Activated T-cell treated with anti-CD3 and anti-CD28 coated beads, Interleukin-2, amount 50 U/mL, for 72 hours (primary cell): ENCODE results near the gene ADISSP. TPM values are rescaled to one million over a fixed set of nuclear protein-coding genes. Genes with fewer than 3 reads are reported as not detected.
A peak's percentile ranks its signal among the peaks of the same experiment; 100 is the strongest.

Source experiments
- ATAC-seq, 2 donors: fragments of 150-1000 bp; cut with Tn5 transposase; replicated peaks in 1 of 2; 2 replicates each; pipeline ENCODE4 v1.10.0; 2021; ENCODE audit warnings: moderate library complexity in 2 of 2, mild to moderate bottlenecking in 1 of 2
- DNase-seq, 2 donors: peaks; one replicate each; pipeline ENCODE4 v3.0.0; 2021 to 2022; ENCODE audit warnings: mixed read lengths in 1 of 2
- H3K27ac Mint-ChIP-seq: one replicate; pipeline ENCODE4 v1.8.0; 2022; ENCODE audit warnings: mild to moderate bottlenecking, moderate library complexity, mixed read lengths
- H3K27me3 Mint-ChIP-seq: one replicate; pipeline ENCODE4 v1.8.0; 2022; ENCODE audit warnings: low read depth, mixed read lengths
- H3K36me3 Mint-ChIP-seq, 2 donors: one replicate each; pipeline ENCODE4 v1.8.0; 2022; ENCODE audit warnings: mixed read lengths in 2 of 2, mild to moderate bottlenecking in 1 of 2; ENCODE audit not compliant: insufficient read depth in 2 of 2
- H3K4me1 Mint-ChIP-seq: one replicate; pipeline ENCODE4 v1.8.0; 2022; ENCODE audit warnings: low read depth, mixed read lengths
- H3K4me3 Mint-ChIP-seq, 2 donors: one replicate each; pipeline ENCODE4 v1.8.0; 2022; ENCODE audit warnings: mild to moderate bottlenecking in 2 of 2, mixed read lengths in 2 of 2, moderate library complexity in 2 of 2
- H3K9me3 Mint-ChIP-seq, 2 donors: one replicate each; pipeline ENCODE4 v1.8.0; 2022; ENCODE audit warnings: mixed read lengths in 2 of 2
- total RNA-seq, 2 donors: library from RNA; stranded (reverse); gene quantifications; one replicate each; pipeline ENCODE4 v1.2.3, GENCODE V29; 2022

Gene ADISSP
- total RNA-seq, 2 donors from 2014 or later = 26.3 to 35.8 TPM

GRCh38 chr20:3714092-3714491 lies 53.5 kb downstream of the ADISSP start:
- no peaks in the 10 kb centered on the region for H3K9me3 Mint-ChIP-seq
- no peak overlapping the region for H3K4me3 Mint-ChIP-seq
- DNase-seq = no peak
- no peaks in the 10 kb centered on the region for H3K36me3 Mint-ChIP-seq
- H3K27ac Mint-ChIP-seq = no peak overlapping the region
- H3K4me1 Mint-ChIP-seq = no peaks in the 10 kb centered on the region
- ATAC-seq = no peak
- peaks cover 15% of the 10 kb centered on the region for H3K27me3 Mint-ChIP-seq

- Mint-ChIP-seq H3K36me3 (no peaks in the 10 kb centered on the region), H3K27ac (no peak within 1 kb of the TSS), H3K9me3 (no peaks in the 10 kb centered on the region), H3K4me1 (no peaks in the 10 kb centered on the region), H3K4me3 (no peak within 1 kb of the TSS), H3K27me3 (peaks cover 8% of the 10 kb centered on the region)
- ATAC-seq (no peak), DNase-seq (no peak)
These were observed 55.2 kb downstream of the ADISSP start, which contains the start of gene SIGLEC1 for GRCh38 chr20:3712279-3712873. Gene SIGLEC1 (minus strand): TSS chr20:3712600. CDS start chr20:3707128, 5,472 bp downstream.

GRCh38 chr20:3711484-3711941 lies 56.0 kb downstream of the ADISSP start:
- ATAC-seq (no peak), DNase-seq (no peak)
- H3K4me1 Mint-ChIP-seq = no peaks in the 10 kb centered on the region
- no peaks in the 10 kb centered on the region for H3K36me3 Mint-ChIP-seq
- H3K9me3 Mint-ChIP-seq = no peaks in the 10 kb centered on the region
- H3K4me3 Mint-ChIP-seq = no peak overlapping the region
- H3K27ac Mint-ChIP-seq = no peak overlapping the region
- H3K27me3 Mint-ChIP-seq = peaks cover 8% of the 10 kb centered on the region

GRCh38 chr20:3710703-3711483 lies 56.7 kb downstream of the ADISSP start:
- peak; percentile 74 to 84 for DNase-seq

GRCh38 chr20:3710011-3710466 lies 57.5 kb downstream of the ADISSP start:
- DNase-seq (no peak), ATAC-seq (no peak)
- no peaks in the 10 kb centered on the region for H3K36me3 Mint-ChIP-seq
- H3K27me3 Mint-ChIP-seq = peaks cover 8% of the 10 kb centered on the region
- H3K4me3 Mint-ChIP-seq = no peak overlapping the region
- no peaks in the 10 kb centered on the region for H3K9me3 Mint-ChIP-seq
- H3K27ac Mint-ChIP-seq = no peak overlapping the region
- H3K4me1 Mint-ChIP-seq = no peaks in the 10 kb centered on the region

More at GRCh38 chr20:3710703-3711483, 56.7 kb downstream of the ADISSP start:
- H3K36me3 Mint-ChIP-seq = no peaks in the 10 kb centered on the region
- no peak overlapping the region for H3K27ac Mint-ChIP-seq
- H3K9me3 Mint-ChIP-seq = no peaks in the 10 kb centered on the region
- H3K4me1 Mint-ChIP-seq = no peaks in the 10 kb centered on the region
- peak; percentile 62 to 69 for ATAC-seq
- H3K4me3 Mint-ChIP-seq = no peak overlapping the region
- peaks cover 8% of the 10 kb centered on the region for H3K27me3 Mint-ChIP-seq

- no peak overlapping the region for H3K4me3 Mint-ChIP-seq
- ATAC-seq = no peak
These were observed 60.0 kb downstream of the ADISSP start for GRCh38 chr20:3707508-3707899.

GRCh38 chr20:3706774-3707507 lies 60.6 kb downstream of the ADISSP start:
- H3K9me3 Mint-ChIP-seq = no peaks in the 10 kb centered on the region
- H3K4me3 Mint-ChIP-seq = no peak overlapping the region
- peaks cover 8% of the 10 kb centered on the region for H3K27me3 Mint-ChIP-seq
- no peak overlapping the region for H3K27ac Mint-ChIP-seq
- DNase-seq (no peak), ATAC-seq (no peak)
- H3K36me3 Mint-ChIP-seq = no peaks in the 10 kb centered on the region
- no peaks in the 10 kb centered on the region for H3K4me1 Mint-ChIP-seq

More at GRCh38 chr20:3707508-3707899, 60.0 kb downstream of the ADISSP start:
- H3K27me3 Mint-ChIP-seq = peaks cover 8% of the 10 kb centered on the region
- no peaks in the 10 kb centered on the region for H3K4me1 Mint-ChIP-seq
- H3K36me3 Mint-ChIP-seq = no peaks in the 10 kb centered on the region
- DNase-seq = no peak
- H3K9me3 Mint-ChIP-seq = no peaks in the 10 kb centered on the region
- H3K27ac Mint-ChIP-seq = no peak overlapping the region

GRCh38 chr20:3705970-3706739 lies 61.4 kb downstream of the ADISSP start:
- DNase-seq (no peak), ATAC-seq (no peak)

GRCh38 chr20:3705491-3705969 lies 62.0 kb downstream of the ADISSP start:
- H3K27ac Mint-ChIP-seq = no peak overlapping the region
- H3K9me3 Mint-ChIP-seq = no peaks in the 10 kb centered on the region

More at GRCh38 chr20:3705970-3706739, 61.4 kb downstream of the ADISSP start:
- Mint-ChIP-seq H3K4me1 (no peaks in the 10 kb centered on the region), H3K9me3 (no peaks in the 10 kb centered on the region), H3K27me3 (peaks cover under 1% of the 10 kb centered on the region), H3K36me3 (no peaks in the 10 kb centered on the region), H3K27ac (no peak overlapping the region), H3K4me3 (no peak overlapping the region)

GRCh38 chr20:3704087-3704486 lies 63.5 kb downstream of the ADISSP start:
- Mint-ChIP-seq H3K27ac (no peak overlapping the region), H3K36me3 (no peaks in the 10 kb centered on the region), H3K9me3 (no peaks in the 10 kb centered on the region), H3K4me1 (no peaks in the 10 kb centered on the region), H3K27me3 (no peaks in the 10 kb centered on the region), H3K4me3 (no peak overlapping the region)
- DNase-seq = no peak
- ATAC-seq = no peak

More at GRCh38 chr20:3705491-3705969, 62.0 kb downstream of the ADISSP start:
- no peaks in the 10 kb centered on the region for H3K36me3 Mint-ChIP-seq
- ATAC-seq (no peak), DNase-seq (no peak)
- no peaks in the 10 kb centered on the region for H3K27me3 Mint-ChIP-seq
- H3K4me1 Mint-ChIP-seq = no peaks in the 10 kb centered on the region
- H3K4me3 Mint-ChIP-seq = no peak overlapping the region
